CD14-positive monocyte (primary cell): ENCODE results near the gene ASPA. TPM values are rescaled to one million over a fixed set of nuclear protein-coding genes. Genes with fewer than 3 reads are reported as not detected.
A peak's percentile ranks its signal among the peaks of the same experiment; 100 is the strongest.

ENCODE experiments used
- DNase-seq, 3 donors: peaks; one replicate each; pipeline ENCODE4 v3.0.0-alpha.2; 2011 to 2022
- H2AFZ ChIP-seq: 2 replicates; pipeline ENCODE4 v1.6.0; 2012; ENCODE audit warnings: mild to moderate bottlenecking, low read depth, low read length, inconsistent platforms; ENCODE audit not compliant: insufficient read depth, poor library complexity, severe bottlenecking
- H3K27ac ChIP-seq, 2 donors: 1 replicate in 1 of 2; 2 replicates in 1 of 2; pipeline ENCODE4 v1.5.1; 2012 to 2013; ENCODE audit warnings: low read length in 2 of 2, control low read depth in 1 of 2, inconsistent platforms in 1 of 2, low read depth in 1 of 2, mild to moderate bottlenecking in 1 of 2
- H3K27me3 ChIP-seq, 2 donors: one replicate each; pipeline versions ENCODE4 v1.6.0 to v1.6.1; 2011 to 2013; ENCODE audit warnings: low read length in 2 of 2; ENCODE audit not compliant: control insufficient read depth in 2 of 2, insufficient read depth in 2 of 2
- H3K36me3 ChIP-seq, 2 donors: replicated peaks in 1 of 2; 1 replicate in 1 of 2; 2 replicates in 1 of 2; pipeline versions ENCODE4 v1.5.1 to v1.6.1; 2012 to 2013; ENCODE audit warnings: low read length in 2 of 2, control low read depth in 1 of 2, inconsistent platforms in 1 of 2, mild to moderate bottlenecking in 1 of 2; ENCODE audit not compliant: insufficient read depth in 2 of 2, control insufficient read depth in 1 of 2
- H3K4me1 ChIP-seq, 2 donors: 1 replicate in 1 of 2; 2 replicates in 1 of 2; pipeline versions ENCODE4 v1.5.1 to v1.6.1; 2012 to 2013; ENCODE audit warnings: low read length in 2 of 2, control low read depth in 1 of 2, inconsistent platforms in 1 of 2, mild to moderate bottlenecking in 1 of 2, moderate library complexity in 1 of 2; ENCODE audit not compliant: insufficient read depth in 2 of 2, control insufficient read depth in 1 of 2
- H3K4me2 ChIP-seq: replicated peaks from 2 replicates; pipeline ENCODE3; 2012; ENCODE audit warnings: low read length, moderate library complexity, mild to moderate bottlenecking; ENCODE audit not compliant: poor library complexity, severe bottlenecking; ENCODE audit errors: extremely low read depth
- H3K4me3 ChIP-seq, 3 experiments: fragments of 200-600 bp in 1 of 3; sonication (generic) in 1 of 3; replicated peaks in 1 of 3; 1 replicate in 2 of 3; 2 replicates in 1 of 3; pipeline ENCODE4 v1.5.1; 2011 to 2013; ENCODE audit warnings: low read length in 3 of 3, mild to moderate bottlenecking in 3 of 3, control low read depth in 2 of 3, low read depth in 2 of 3, inconsistent platforms in 1 of 3, moderate library complexity in 1 of 3
- H3K79me2 ChIP-seq: 2 replicates; pipeline ENCODE4 v1.6.0; 2012; ENCODE audit warnings: mild to moderate bottlenecking, control low read depth, inconsistent platforms, low read length, moderate library complexity; ENCODE audit not compliant: insufficient read depth
- H3K9ac ChIP-seq: 2 replicates; pipeline ENCODE4 v1.6.0; 2017; ENCODE audit warnings: low read length, mild to moderate bottlenecking; ENCODE audit not compliant: insufficient read depth, poor library complexity, severe bottlenecking
- H3K9me3 ChIP-seq, 2 donors: replicated peaks in 1 of 2; 1 replicate in 1 of 2; 2 replicates in 1 of 2; pipeline versions ENCODE4 v1.5.1 to v1.6.1; 2012 to 2013; ENCODE audit warnings: low read length in 2 of 2, control low read depth in 1 of 2; ENCODE audit not compliant: control insufficient read depth in 1 of 2, insufficient read depth in 1 of 2
- H4K20me1 ChIP-seq: 2 replicates; pipeline ENCODE4 v1.6.0; 2012; ENCODE audit warnings: mild to moderate bottlenecking, low read length, control low read depth, moderate library complexity; ENCODE audit not compliant: insufficient read depth
- H3K27ac Mint-ChIP-seq, 7 donors: one replicate each; pipeline ENCODE4 v1.8.0; 2020; ENCODE audit warnings: mild to moderate bottlenecking in 7 of 7, mixed read lengths in 7 of 7, moderate library complexity in 6 of 7, inconsistent platforms in 2 of 7
- H3K27me3 Mint-ChIP-seq, 3 donors: one replicate each; pipeline ENCODE4 v1.8.0; 2021 to 2022; ENCODE audit warnings: low read depth in 3 of 3, mild to moderate bottlenecking in 3 of 3, mixed read lengths in 3 of 3, moderate library complexity in 3 of 3, inconsistent platforms in 1 of 3
- H3K36me3 Mint-ChIP-seq, 2 donors: one replicate each; pipeline ENCODE4 v1.8.0; 2020; ENCODE audit warnings: mixed read lengths in 2 of 2, inconsistent platforms in 1 of 2, mild to moderate bottlenecking in 1 of 2
- H3K4me1 Mint-ChIP-seq: one replicate; pipeline ENCODE4 v1.8.0; 2020; ENCODE audit warnings: mild to moderate bottlenecking, mixed read lengths
- H3K4me3 Mint-ChIP-seq, 2 donors: one replicate each; pipeline ENCODE4 v1.8.0; 2020; ENCODE audit warnings: mild to moderate bottlenecking in 2 of 2, mixed read lengths in 2 of 2, moderate library complexity in 1 of 2
- H3K9me3 Mint-ChIP-seq, 7 donors: one replicate each; pipeline ENCODE4 v1.8.0; 2020 to 2022; ENCODE audit warnings: mixed read lengths in 7 of 7, mild to moderate bottlenecking in 6 of 7, moderate library complexity in 6 of 7, inconsistent platforms in 2 of 7
- CTCF ChIP-seq: fragments of 200-600 bp; IDR thresholded peaks from one replicate; pipeline ENCODE4 v1.8.0; 2022; ENCODE audit warnings: antibody characterized with exemption, mild to moderate bottlenecking
- WGBS: methylation state at CpG from one replicate; pipeline ENCODE4 v1.1.5; 2013; ENCODE audit warnings: missing lambda C conversion rate; ENCODE audit not compliant: insufficient coverage; 5-methylcytosine and 5-hydroxymethylcytosine counted together
- intact Hi-C, 2 donors: fragments of 100-400 bp; cut with micrococcal nuclease; formaldehyde crosslinking; loops; one replicate each; pipeline versions ENCODE4 v1.15.0 to v1.15.1; 2023
- polyA plus RNA-seq, 3 donors: library from polyadenylated mRNA; depleted of rRNA in 1 of 3; unstranded in 2 of 3; stranded (reverse) in 1 of 3; fragments of 300-500 nt in 2 of 3; fragments of >200 nt in 1 of 3; fragmentation: Illumina TruSeq in 2 of 3; gene quantifications; 1 replicate in 2 of 3; 2 replicates in 1 of 3; pipeline ENCODE4 v1.2.3, GENCODE V29; 2012 to 2021

The ASPA gene
- polyA plus RNA-seq, 3 donors: not detected

GRCh38 chr17:3440451-3440850, 35.3 kb upstream of the ASPA start:
- no peak overlapping the region for H2AFZ ChIP-seq
- H3K4me1 ChIP-seq: no peaks in the 10 kb centered on the region
- H3K79me2 ChIP-seq: no peaks in the 10 kb centered on the region
- H3K4me2 ChIP-seq: no peak overlapping the region
- no peak for DNase-seq
- H3K9me3 Mint-ChIP-seq: peaks cover 0 to 2% (median 0%) of the 10 kb centered on the region in 7 donors
- no peak overlapping the region for H3K4me3 ChIP-seq
- no peak for TF ChIP-seq CTCF
- peaks cover 3 to 10% (median 8%) of the 10 kb centered on the region in 3 donors for H3K27me3 Mint-ChIP-seq
- no peaks in the 10 kb centered on the region for H3K36me3 Mint-ChIP-seq
- no peak overlapping the region for H3K27ac Mint-ChIP-seq
- H3K36me3 ChIP-seq: no peaks in the 10 kb centered on the region
- no peak overlapping the region for H3K27ac ChIP-seq
- intact Hi-C loops: no loop called here
- WGBS: 100% methylated on average over 1 of the region's 2 CpGs
- peaks cover 0 to 5% of the 10 kb centered on the region in 2 donors for H3K27me3 ChIP-seq
- no peaks in the 10 kb centered on the region for H3K9me3 ChIP-seq
- H4K20me1 ChIP-seq: no peaks in the 10 kb centered on the region
- no peaks in the 10 kb centered on the region for H3K4me1 Mint-ChIP-seq
- H3K9ac ChIP-seq: no peak overlapping the region
- H3K4me3 Mint-ChIP-seq: no peak overlapping the region

- no peak overlapping the region for H3K27ac ChIP-seq
- H3K4me1 Mint-ChIP-seq: no peaks in the 10 kb centered on the region
- H3K4me3 Mint-ChIP-seq: no peak overlapping the region
- H3K36me3 Mint-ChIP-seq: no peaks in the 10 kb centered on the region
- no peak overlapping the region for H3K9ac ChIP-seq
- no peaks in the 10 kb centered on the region for H4K20me1 ChIP-seq
- H2AFZ ChIP-seq: no peak overlapping the region
- intact Hi-C loops: no loop called here
- no peaks in the 10 kb centered on the region for H3K4me1 ChIP-seq
- peak overlapping the region in 2 of 7 donors; percentile 0 to 3 for H3K27ac Mint-ChIP-seq
- H3K9me3 ChIP-seq: no peaks in the 10 kb centered on the region
- no peak overlapping the region for H3K4me3 ChIP-seq
- H3K27me3 Mint-ChIP-seq: peaks cover 3 to 7% (median 6%) of the 10 kb centered on the region in 3 donors
- no peaks in the 10 kb centered on the region for H3K36me3 ChIP-seq
- H3K4me2 ChIP-seq: no peak overlapping the region
- peak; percentile 12 to 41 (median 39) for DNase-seq
- H3K79me2 ChIP-seq: no peaks in the 10 kb centered on the region
- no peak for TF ChIP-seq CTCF
- no CpG with 5 or more reads among the region's 2 CpGs for WGBS
- peaks cover 2 to 5% of the 10 kb centered on the region in 2 donors for H3K27me3 ChIP-seq
- peaks cover 0 to 2% (median 0%) of the 10 kb centered on the region in 7 donors for H3K9me3 Mint-ChIP-seq
Measured at GRCh38 chr17:3447625-3448024, 28.2 kb upstream of the ASPA start.
